ENCODE results near the gene NRAS.

- TF ChIP-seq, protein P1, sequence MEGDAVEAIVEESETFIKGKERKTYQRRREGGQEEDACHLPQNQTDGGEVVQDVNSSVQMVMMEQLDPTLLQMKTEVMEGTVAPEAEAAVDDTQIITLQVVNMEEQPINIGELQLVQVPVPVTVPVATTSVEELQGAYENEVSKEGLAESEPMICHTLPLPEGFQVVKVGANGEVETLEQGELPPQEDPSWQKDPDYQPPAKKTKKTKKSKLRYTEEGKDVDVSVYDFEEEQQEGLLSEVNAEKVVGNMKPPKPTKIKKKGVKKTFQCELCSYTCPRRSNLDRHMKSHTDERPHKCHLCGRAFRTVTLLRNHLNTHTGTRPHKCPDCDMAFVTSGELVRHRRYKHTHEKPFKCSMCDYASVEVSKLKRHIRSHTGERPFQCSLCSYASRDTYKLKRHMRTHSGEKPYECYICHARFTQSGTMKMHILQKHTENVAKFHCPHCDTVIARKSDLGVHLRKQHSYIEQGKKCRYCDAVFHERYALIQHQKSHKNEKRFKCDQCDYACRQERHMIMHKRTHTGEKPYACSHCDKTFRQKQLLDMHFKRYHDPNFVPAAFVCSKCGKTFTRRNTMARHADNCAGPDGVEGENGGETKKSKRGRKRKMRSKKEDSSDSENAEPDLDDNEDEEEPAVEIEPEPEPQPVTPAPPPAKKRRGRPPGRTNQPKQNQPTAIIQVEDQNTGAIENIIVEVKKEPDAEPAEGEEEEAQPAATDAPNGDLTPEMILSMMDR (IDR thresholded peaks at IDR 0.05), result no peak
- TF ChIP-seq EP300 (IDR thresholded peaks at IDR 0.05) (no peak), POLR2A (IDR thresholded peaks at IDR 0.05) (no peak)
These were observed 20.8 kb upstream of the NRAS start for GRCh38 chr1:114737314-114737849.

Data from gastroesophageal sphincter (tissue), 3 donors.